HK-2 (cell line): ENCODE data around the gene C4orf51.

ENCODE experiments used
- DNase-seq: peaks from one replicate; pipeline ENCODE4 v3.0.0-alpha.2; 2018; ENCODE audit not compliant: unreplicated experiment

Gene C4orf51

DNA sequence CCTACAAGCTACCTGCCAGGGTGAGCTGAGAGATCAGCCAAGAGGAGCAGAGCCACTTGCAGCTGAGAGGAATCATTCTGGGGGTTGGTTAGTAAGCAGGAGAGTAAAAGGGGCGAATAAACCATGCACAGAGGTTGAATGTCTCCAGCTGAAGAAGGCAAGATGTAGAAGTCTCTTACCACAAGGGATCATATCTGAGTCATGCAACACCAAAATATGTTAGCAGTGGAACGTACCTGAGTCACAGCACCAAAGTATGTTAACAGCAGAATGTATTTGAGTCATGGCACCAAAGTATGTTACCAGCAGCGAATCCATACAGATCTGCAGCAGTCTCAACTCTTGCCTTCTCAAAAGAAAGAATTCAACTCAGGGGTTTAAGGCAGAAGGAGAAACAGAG is 29.9 kb downstream of the C4orf51 start:
- DNase-seq, result no peak

GRCh38 chr4:145716200-145716599 is 36.3 kb downstream of the C4orf51 start:
- DNase-seq, result no peak

DNA sequence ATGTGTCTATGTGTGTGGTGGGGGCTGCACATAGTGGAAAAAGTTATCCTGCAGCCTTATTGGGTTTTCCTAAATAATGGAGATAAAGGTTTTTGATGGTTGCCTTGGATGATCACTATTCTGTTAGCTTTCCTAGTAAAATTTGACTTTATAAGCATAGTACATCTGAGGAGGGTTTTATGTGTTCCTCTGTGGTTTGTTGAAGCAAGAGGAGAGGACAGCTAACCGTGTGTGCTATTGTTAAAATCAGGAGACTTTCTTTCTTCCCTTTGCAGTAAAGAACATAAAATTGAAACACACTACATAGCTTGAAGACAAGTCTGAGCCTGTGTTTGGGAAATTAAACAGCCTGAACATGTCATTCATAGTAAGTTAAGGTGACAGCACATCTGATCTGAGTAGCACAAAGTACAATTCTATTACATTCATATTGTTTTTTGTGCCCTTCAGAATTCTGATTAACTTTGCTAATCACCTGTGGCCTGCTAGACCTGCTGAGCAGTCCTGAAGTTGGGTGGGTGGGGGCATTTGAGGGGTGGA is 36.8 kb downstream of the C4orf51 start:
- DNase-seq, result no peak

DNA sequence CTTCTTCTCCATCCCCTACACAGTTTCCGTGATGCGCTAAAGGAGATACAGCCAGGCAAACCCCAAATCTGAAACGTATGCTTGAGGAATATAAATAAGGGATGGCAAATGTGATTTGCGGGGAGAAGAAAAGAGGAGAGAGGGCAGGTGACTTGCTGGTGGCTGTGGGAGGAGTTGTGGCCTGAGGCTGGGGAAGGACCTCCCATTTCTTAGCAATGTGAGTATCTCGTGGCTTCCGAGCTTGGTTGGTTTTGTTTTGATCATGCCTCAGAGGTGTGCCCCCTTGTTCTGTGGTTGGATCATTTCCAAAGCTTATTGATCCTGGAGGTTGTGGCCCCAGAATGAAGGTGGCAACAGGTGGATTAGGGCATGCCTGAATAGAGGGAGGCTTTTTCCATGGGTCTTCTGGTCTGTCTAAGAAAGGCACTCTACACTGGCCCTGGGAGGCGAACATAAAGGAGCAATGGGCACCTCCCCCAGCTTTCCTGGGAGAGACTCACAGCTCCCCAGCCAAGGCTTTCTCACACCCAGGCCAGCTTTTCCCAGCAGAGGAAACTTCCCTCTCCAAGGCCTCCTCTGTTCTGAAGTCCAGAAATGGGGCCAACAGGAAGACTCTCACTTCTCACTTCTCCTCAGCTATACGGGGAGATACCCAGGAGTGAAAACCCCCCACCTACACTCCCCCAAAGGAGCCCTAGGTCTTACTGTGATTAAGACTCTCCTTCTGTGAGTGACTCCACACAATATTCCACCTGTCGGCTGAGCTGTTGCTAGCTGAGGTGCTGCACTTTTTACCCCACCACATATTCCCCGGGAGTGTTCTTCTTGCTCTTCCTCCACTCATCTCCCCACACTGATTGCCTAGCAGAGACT is 40.0 kb downstream of the C4orf51 start:
- no peak for DNase-seq

DNA sequence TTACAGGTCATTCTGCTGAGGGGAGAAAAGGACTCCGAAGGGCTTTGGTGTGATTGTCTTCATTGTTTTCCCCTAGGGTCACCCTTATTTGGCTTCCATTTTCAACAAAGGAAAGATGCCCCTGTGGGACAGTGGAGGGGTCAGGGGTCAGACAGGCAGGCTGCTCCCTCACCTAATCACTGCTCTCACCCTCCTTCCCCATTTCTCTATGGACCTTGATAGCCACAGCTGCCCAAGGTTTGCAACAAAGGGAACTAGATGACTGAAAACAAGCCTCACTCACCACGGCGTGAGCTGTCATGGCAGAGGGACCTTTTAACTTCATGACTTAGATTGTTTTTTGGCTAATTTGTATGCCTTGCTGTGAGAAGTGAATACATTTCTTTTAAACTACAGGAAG is 40.7 kb downstream of the C4orf51 start:
- no peak for DNase-seq

DNA sequence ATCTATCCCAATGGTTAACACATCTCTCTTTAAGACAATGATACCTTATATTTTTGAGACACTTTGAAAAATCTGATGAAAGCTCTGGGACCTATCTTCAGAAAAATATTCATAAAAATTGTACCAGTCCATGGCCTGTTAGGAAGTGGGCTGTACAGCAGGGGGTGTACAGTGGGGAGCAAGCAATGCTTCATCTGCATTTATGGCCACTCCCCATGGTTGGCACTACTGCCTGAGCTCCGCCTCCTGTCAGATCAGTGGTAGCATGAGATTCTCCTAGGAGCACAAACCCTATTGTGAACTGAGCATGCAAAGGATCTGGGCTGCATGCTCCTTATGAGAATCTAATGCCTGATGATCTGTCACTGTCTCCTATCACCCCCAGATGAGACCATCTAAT is 42.6 kb downstream of the C4orf51 start:
- no peak for DNase-seq

- DNase-seq, result no peak
Measured at GRCh38 chr4:145723336-145723735, 43.4 kb downstream of the C4orf51 start.

DNA sequence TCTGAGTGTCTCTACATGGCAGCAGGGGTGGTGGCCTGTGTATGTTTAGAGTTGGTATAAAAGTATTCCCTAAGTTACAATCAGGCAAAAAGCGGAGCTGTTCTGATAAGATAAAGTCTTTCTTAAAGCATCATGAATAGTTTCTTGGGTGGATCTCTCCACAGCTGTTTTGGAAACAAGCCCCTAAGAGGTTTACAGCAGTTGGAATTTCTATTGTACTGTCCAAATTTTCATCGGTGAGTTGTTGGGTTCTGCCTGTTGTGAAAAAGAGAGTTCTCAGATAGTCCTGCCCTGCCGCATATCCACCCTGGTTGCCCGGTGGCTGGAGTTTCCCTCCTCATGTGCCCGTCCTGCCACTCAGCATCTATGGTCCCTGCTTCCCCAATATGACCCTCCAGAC is 50.1 kb downstream of the C4orf51 start:
- DNase-seq, result no peak

- DNase-seq, result peak; percentile 14
Measured at GRCh38 chr4:145731028-145731427, 51.1 kb downstream of the C4orf51 start.

DNA sequence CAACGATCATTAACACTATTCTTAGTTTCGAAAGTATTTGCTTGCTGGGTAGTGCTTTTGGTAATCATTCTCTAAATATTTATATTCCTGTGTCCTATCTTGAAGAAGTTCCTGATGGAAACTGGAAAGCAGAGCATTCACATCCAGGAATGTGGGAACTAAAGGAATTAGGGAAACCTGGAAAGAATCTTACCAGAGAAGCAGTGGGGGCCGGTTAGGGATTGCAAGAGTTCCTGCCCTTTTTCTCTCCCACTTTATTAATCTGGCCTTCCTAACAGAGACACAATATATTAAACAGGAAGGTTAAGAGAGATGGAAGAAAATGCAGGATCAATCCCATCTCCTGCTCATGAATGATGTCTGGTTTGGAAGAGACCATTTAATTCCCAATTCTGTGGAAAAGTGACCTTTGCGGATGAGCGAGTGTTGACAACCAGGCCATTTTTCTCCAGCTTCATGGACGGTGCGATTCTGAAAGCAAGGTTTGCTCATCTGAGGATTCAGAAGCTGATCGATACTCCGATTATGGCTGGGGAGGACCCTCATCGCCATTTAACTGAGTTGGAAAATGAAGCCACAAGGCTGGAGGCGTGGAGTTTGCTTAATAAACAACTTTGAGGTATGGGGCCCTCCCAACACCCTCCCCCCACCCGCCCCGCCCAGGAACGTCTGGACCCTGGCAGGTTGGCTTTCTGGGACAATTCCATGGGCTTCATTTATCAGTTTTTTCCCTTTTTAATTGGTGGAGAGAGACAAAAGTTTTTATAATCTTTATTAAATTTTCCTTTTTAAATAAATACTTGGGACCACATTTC is 52.3 kb downstream of the C4orf51 start:
- DNase-seq, result no peak

- peak; percentile 96 for DNase-seq
Measured at GRCh38 chr4:145732895-145733880, 53.2 kb downstream of the C4orf51 start.

DNA sequence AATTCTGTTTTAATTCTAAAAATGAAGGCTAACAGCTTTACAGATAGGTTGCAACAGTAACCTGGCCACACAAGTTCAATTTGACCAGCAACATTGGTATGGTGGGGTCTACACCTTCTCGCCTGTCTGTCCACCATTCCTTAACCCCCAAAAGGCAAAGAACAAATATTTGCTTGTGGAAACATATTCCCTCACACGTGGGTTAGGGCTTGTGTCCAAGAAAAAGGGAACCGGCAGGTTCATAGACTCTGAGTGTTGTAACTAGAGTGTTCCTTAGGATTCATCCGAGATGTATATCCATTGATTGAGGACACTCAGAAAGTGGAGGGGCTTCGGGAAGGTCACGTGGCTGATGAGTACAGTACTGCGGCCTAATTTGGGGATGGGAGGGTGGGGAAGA is 54.1 kb downstream of the C4orf51 start:
- DNase-seq, result no peak

GRCh38 chr4:145734576-145735346 is 54.8 kb downstream of the C4orf51 start:
- peak; percentile 89 for DNase-seq

GRCh38 chr4:145735347-145735675 is 55.4 kb downstream of the C4orf51 start:
- DNase-seq, result peak; percentile 71

GRCh38 chr4:145735827-145736226 is 55.9 kb downstream of the C4orf51 start:
- DNase-seq, result no peak

GRCh38 chr4:145736241-145736831 is 56.4 kb downstream of the C4orf51 start:
- DNase-seq, result no peak

GRCh38 chr4:145739845-145740244 is 59.9 kb downstream of the C4orf51 start:
- peak; percentile 20 for DNase-seq

DNA sequence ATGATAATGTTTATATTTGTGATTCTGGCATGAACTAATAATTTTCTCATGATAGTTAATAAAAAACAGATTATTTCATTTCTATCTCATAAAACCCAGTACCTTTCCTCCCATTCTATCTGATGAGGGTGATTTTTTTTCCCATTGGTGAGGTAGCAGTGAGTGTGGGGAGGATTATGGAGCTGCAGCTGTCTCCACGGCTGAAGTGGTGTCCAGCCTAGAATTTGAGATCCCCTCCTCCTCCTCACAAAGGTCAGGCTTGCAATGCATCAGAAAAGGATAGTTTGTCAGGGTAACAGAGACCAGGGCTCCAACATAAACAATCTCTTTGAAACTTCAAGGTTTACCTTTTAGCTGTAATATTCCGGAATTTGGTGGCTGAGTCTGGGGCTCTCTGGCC is 60.9 kb downstream of the C4orf51 start:
- DNase-seq, result no peak

DNA sequence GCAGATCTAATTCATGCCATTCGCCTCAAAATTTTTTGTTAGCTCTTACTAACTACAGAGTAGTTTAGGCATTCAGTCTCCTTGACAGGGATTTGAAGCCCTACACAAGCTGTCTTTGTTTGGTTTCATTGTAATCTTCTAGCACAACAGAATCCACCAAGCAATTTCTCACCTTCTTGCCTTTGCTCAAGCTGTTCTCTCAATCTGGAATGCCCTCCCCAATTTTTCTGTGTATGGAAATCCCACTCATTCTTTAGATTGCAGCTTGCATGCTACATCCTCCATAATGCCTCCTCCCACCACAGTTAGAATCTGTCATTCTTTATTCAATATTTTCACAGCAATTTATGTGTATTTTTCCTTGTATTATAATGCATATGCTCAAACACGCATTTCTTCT is 63.7 kb downstream of the C4orf51 start:
- no peak for DNase-seq

DNA sequence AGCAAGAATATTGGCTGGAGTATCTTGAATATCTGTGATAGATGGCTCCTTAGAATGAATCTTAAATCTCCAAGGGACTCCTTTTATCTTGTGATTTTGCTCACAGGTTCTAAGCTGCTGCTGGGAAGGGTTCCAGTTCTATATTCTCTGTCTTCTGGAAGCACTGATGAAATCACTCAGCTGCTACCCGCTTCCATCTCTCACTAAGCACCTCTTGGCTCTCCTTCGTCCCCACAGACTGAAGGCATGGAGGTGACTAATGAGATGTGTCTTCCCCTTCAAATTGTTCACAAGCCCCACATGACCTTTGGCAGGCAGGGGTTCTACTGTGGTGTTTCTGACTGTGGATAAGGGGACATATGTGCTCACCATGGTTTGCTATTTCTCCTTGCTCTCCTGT is 75.9 kb downstream of the C4orf51 start:
- no peak for DNase-seq
